ENCODE data around the gene STAT5B. TPM values are rescaled to one million over a fixed set of nuclear protein-coding genes. Genes with fewer than 3 reads are reported as not detected.

The STAT5B gene
- total and polyA plus RNA-seq, 9 of the 15 experiments (the other 6 are each of a cell fraction or from before 2014, with no cell fraction given), result 20.8 to 176 (median 92.4) TPM

DNA sequence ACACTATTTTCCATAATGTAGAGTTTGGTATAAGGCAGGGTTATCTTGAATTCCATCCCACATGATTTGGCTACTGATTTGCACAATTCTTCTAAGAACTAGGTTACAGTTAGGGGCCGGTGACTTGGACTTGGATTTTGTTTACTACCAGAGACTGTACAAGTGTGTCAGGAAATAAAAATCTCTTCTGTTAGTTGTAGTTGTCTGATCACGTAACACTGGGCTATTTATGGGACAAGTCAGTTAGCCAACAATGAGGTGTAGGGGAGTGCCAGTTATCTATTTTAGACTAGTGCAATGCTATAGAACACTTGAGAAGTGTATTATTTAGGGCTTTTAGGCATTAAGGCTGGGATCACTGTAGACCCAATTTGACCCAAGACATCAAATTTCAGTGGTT is 42.2 kb downstream of the STAT5B start:
- in situ Hi-C loops (cut with MboI), result no loop called here
- Histone ChIP-seq H3K9ac (ENCODE audit: insufficient read depth in 1 of 2, low read depth in 2 of 2, low read length in 2 of 2) (no peak overlapping the region), H3K27me3 (ENCODE audit: control insufficient read depth in 2 of 2, insufficient read depth in 2 of 2, low read length in 2 of 2) (no peaks in the 10 kb centered on the region), H3K4me2 (ENCODE audit: insufficient read depth, low read length) (no peak overlapping the region), H3K9me1 (ENCODE audit: control insufficient read depth, insufficient read depth, low read length) (no peaks in the 10 kb centered on the region), H3K27ac (ENCODE audit: extremely low read depth, low read depth, low read length) (no peak overlapping the region), H3K36me3 (ENCODE audit: control insufficient read depth, insufficient read depth, low read length) (peaks cover 50% of the 10 kb centered on the region), H3K4me1 (replicated peaks in 1 of 2; ENCODE audit: control insufficient read depth in 2 of 2, insufficient read depth in 2 of 2, low read length in 2 of 2) (no peaks in the 10 kb centered on the region), H3K9me3 (replicated peaks; ENCODE audit: control insufficient read depth, insufficient read depth, low read depth, low read length) (no peaks in the 10 kb centered on the region), H2AFZ (ENCODE audit: low read depth, low read length) (no peak overlapping the region), H3K4me3 (no peak overlapping the region), H3K79me2 (ENCODE audit: control insufficient read depth, insufficient read depth, low read length) (peaks cover 89% of the 10 kb centered on the region), H4K20me1 (replicated peaks; ENCODE audit: control insufficient read depth, insufficient read depth, low read length) (no peaks in the 10 kb centered on the region)
- FAIRE-seq (no peak), DNase-seq (ENCODE audit: extremely low read depth in 1 of 4, low spot score in 3 of 4) (no peak), ATAC-seq (no peak)
- ChIA-PET CTCF (ENCODE audit: low intra/inter-chr PET ratio) (no interaction called here), POLR2A (no interaction called here)
- no TSS peak for BruUV-seq (replicated peaks)
- intact Hi-C loops (cut with micrococcal nuclease), result no loop called here
- 81% methylated on average over 2 of the region's 2 CpGs for WGBS (ENCODE audit: insufficient coverage, low coverage, missing lambda C conversion rate)
- TF ChIP-seq, protein P1, sequence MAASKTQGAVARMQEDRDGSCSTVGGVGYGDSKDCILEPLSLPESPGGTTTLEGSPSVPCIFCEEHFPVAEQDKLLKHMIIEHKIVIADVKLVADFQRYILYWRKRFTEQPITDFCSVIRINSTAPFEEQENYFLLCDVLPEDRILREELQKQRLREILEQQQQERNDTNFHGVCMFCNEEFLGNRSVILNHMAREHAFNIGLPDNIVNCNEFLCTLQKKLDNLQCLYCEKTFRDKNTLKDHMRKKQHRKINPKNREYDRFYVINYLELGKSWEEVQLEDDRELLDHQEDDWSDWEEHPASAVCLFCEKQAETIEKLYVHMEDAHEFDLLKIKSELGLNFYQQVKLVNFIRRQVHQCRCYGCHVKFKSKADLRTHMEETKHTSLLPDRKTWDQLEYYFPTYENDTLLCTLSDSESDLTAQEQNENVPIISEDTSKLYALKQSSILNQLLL (CRISPR knock-in tag; IDR thresholded peaks at IDR 0.05; ENCODE audit: borderline replicate concordance), result no peak
- no peak for TF ChIP-seq JUNB (CRISPR knock-in tag; conservative IDR thresholded peaks at IDR 0.05)
- TF ChIP-seq MTA2 (IDR thresholded peaks at IDR 0.05; ENCODE audit: low read depth), result no peak
- TF ChIP-seq ZNF232 (CRISPR knock-in tag; IDR thresholded peaks at IDR 0.05), result no peak
- TF ChIP-seq MYC (IDR thresholded peaks at IDR 0.05; ENCODE audit: low read depth, low read length), result no peak
- no peak for TF ChIP-seq MYC (CRISPR knock-in tag; IDR thresholded peaks at IDR 0.05; ENCODE audit: borderline replicate concordance, low read depth)
- TF ChIP-seq KDM1A (IDR thresholded peaks at IDR 0.05), result no peak
- TF ChIP-seq, protein P2, sequence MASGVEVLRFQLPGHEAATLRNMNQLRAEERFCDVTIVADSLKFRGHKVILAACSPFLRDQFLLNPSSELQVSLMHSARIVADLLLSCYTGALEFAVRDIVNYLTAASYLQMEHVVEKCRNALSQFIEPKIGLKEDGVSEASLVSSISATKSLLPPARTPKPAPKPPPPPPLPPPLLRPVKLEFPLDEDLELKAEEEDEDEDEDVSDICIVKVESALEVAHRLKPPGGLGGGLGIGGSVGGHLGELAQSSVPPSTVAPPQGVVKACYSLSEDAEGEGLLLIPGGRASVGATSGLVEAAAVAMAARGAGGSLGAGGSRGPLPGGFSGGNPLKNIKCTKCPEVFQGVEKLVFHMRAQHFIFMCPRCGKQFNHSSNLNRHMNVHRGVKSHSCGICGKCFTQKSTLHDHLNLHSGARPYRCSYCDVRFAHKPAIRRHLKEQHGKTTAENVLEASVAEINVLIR (CRISPR knock-in tag; IDR thresholded peaks at IDR 0.05), result no peak
- TF ChIP-seq SIRT6 (IDR thresholded peaks at IDR 0.05; ENCODE audit: low read depth, low read length), result no peak
- no peak for TF ChIP-seq SP1 (CRISPR knock-in tag; IDR thresholded peaks at IDR 0.05)
- TF ChIP-seq SRF (CRISPR knock-in tag; IDR thresholded peaks at IDR 0.05), result no peak
- TF ChIP-seq PYGO2 (tag; IDR thresholded peaks at IDR 0.05), result no peak
- TF ChIP-seq STAT5A (IDR thresholded peaks at IDR 0.05; ENCODE audit: borderline replicate concordance, low read length), result no peak
- TF ChIP-seq SPI1 (IDR thresholded peaks at IDR 0.05; ENCODE audit: borderline replicate concordance, low read depth, low read length), result no peak
- TF ChIP-seq ZFX (CRISPR knock-in tag; IDR thresholded peaks at IDR 0.05), result no peak

Measured in K562 (cell line).